ENCODE data around the gene CAVIN3. TPM values are rescaled to one million over a fixed set of nuclear protein-coding genes. Genes with fewer than 3 reads are reported as not detected.

Gene CAVIN3
- total RNA-seq, 1 donor from 2014 or later = 145 TPM

DNA sequence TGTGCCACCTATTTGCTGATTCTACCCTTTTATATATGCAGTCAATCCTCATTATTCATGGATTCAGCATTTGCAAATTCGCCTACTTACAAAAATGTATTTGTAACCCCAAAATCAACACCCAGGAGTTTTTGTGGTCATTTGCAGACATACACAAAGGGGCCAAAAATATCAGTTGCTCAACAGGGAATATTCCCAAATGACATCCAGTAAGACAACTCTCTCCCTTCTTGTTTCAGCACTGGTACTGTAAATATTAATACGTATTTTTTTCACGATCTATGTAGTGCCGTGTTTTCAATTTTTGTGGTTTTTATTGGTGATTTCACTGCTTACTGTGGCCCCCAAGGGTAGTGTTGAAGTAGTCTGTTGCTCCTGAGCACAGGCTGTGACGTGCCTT, 11.8 kb upstream of the CAVIN3 start:
- intact Hi-C loops (cut with DNase I) = no loop called here
- DNase-seq (ENCODE audit: low spot score) = no peak
- ATAC-seq = no peak

DNA sequence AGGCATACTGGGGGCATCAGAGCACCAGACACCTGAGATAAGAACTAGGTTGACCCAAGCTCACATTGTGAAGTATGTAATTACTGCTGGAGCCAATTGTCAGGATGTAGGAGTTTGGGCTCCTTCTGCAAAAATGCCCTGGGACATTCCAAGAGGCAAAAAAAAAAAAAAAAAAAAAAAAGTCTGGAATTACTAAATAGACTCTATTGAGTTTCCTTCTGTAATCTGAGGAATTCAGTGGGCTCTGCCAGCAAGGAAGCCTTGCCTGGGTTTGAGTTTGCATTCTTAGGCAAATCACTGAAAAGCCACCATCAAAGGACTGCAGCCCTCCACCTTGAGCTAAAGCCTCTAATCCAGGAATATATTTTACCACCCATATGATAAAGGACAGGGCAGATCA, 8.0 kb upstream of the CAVIN3 start:
- intact Hi-C loops (cut with DNase I) = no loop called here
- no peak for ATAC-seq
- no peak for DNase-seq (ENCODE audit: low spot score)

DNA sequence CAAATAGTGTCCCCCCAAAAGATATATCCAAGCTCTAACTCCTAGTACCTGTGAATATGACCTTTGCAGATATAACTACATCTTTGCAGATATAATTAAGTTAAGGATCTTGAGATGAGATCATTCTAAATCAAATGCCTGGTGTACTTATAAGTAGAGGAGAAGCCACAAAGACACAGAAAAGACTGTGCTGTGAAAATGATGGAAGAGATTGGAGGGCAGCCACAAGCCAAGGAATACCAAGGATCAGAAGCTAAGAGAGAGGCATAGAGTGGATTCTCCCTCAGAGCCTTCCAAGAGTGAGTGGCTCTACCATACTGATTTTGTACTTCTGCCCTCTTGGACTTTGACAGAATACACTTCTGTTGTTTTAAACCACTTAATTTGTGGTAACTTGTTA, 7.5 kb upstream of the CAVIN3 start:
- no peak for DNase-seq (ENCODE audit: low spot score)
- intact Hi-C loops (cut with DNase I) = no loop called here
- no peak for ATAC-seq

DNA sequence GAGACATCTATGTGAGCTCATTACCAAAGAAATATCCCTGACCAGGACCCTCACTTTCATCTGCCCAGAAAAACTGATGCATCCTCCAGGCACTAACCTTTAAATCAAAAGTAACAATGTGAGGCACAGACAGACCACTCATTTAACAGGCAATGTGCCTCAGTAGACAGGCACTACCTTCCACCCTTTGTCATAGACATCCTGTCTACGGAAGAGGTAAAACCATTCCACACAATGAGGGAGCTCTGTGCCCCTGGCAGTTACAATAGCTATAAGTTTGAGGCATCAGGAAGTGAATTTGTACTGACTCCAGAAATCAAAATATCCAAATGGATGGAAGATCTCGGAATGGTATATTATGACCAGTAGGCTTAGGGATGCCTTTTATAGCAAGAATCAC, 6.7 kb upstream of the CAVIN3 start:
- intact Hi-C loops (cut with DNase I) = no loop called here
- ATAC-seq (no peak), DNase-seq (ENCODE audit: low spot score) (no peak)

DNA sequence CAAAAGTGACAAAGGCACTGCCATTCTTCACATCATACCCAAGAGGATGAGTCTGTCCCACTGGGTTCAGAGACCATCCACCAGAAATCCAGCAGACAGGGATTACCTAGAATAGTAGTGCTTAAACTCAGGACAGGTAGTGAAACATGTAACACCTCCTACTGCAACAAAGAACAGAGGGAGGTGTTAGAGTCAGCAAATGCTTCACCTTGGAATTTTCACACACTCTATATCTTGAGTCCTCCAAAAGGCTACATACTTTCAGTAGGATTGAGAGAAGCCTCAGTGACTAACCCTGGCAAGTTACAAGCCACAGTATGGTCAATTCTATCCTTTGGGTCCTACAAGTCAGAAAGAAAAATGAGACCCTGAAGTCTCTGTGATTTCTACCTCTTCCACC, 6.0 kb upstream of the CAVIN3 start:
- DNase-seq (ENCODE audit: low spot score) (no peak), ATAC-seq (no peak)
- intact Hi-C loops (cut with DNase I) = no loop called here

DNA sequence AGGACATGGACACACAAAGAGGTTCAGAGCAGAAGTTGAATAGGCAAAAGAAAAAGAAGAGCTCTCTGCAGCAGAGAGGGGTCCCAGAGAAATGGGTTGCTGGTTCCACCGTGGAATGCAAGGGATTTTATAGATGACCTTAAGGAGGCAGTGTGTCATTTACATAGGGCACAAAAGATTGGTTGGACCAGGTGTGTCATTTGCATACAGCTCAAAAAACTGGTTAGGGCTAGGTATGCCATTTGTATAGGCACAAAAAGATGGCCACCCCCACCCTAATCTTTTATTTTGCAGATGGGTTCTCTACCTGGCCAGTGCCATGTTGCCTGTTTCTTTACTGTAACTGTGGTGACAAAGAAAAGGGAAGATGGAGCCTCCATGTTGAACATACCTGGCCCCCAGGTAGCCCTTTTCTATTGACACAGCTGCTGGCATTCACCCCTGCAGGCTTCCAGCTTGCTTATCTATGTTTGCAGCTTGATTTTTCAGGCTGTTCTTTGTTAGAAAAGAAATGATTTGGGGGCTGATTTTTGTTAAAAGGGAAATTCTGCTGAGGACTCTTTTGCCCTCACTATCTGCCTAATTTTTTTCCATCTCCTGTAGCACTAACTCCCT, 3.1 kb upstream of the CAVIN3 start:
- no peak for ATAC-seq
- intact Hi-C loops (cut with DNase I) = no loop called here
- no peak for DNase-seq (ENCODE audit: low spot score)

DNA sequence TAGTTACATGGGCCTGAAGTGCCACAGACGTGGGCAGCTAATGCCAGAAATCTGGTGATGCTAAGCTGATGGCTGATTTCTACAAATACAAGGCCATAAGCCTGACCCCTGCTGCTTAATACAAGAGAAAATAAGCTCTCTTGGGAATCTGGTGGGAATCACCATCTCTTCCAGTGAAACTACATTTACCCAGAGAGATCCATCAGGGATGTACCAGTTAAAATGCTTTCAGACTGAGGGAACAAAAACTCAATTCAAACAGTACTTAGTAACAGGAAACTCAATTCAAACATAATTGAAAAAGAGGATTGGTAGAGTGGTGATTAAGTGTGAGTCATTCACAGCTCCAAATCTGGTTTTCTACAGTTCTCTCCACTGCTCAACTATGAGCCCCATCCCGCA, 1.7 kb upstream of the CAVIN3 start:
- ATAC-seq = no peak
- no peak for DNase-seq (ENCODE audit: low spot score)
- intact Hi-C loops (cut with DNase I) = no loop called here

DNA sequence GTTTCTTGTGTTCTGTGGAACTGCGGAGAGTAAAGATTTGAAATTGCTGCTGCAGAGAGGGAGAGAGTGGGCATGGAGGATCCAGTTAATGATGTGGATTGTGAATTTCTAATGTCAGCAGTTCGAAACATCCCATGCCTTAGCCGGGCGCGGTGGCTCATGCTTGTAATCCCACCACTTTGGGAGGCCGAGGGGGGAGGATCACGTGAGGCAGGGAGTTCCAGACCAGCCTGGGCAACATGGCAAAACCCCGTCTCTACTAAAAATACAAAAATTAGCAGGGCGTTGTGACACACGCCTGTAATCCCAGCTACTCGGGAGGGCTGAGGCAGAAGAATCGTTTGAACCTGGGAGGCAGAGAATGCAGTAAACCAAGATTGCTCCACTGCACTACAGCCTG, 1.1 kb upstream of the CAVIN3 start:
- peak; percentile 69 for DNase-seq (ENCODE audit: low spot score)
- intact Hi-C loops (cut with DNase I) = no loop called here
- no peak for ATAC-seq

DNA sequence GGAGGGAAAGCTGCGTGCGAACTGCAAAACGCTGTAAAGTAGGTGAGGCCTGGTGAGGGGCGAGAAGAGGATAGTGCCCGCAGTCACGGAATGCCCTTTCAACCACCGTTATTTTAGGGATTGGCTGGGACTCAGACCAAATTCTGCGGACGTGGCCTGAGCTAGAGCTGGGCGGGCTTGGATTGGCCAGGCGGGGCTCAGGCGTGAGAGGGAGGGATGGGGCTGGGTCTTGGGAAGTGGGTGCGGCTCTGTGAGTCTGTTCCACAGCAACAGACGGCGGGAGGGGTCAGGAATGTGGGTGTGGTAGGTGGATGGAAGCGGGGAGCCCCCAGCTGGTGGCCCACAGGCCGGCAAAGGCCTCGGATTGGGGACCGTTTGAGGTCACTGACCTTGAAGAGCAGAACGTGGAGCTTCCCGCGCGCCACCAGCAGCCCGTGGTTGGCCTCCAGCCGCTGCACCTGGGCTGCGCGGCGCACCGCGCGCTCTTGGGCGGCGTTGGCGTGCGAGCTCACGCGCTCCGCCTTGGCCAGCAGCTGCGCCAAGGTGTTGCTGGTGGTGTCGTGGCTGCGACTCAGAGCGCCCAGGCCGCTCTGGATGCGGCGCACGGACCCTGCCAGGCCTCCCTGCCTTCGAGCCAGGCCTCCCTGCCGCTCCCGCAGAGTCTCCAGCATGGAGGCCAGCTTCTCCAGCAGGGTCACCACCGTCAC, 444 bp downstream of the CAVIN3 start:
- peak; percentile 95 for DNase-seq (ENCODE audit: low spot score)
- intact Hi-C loops (cut with DNase I) = loop anchor here (5.0 kb wide), 1 partner anchor 32 kb away; no protein-coding TSS in a partner anchor
- ATAC-seq = peak; percentile 94

DNA sequence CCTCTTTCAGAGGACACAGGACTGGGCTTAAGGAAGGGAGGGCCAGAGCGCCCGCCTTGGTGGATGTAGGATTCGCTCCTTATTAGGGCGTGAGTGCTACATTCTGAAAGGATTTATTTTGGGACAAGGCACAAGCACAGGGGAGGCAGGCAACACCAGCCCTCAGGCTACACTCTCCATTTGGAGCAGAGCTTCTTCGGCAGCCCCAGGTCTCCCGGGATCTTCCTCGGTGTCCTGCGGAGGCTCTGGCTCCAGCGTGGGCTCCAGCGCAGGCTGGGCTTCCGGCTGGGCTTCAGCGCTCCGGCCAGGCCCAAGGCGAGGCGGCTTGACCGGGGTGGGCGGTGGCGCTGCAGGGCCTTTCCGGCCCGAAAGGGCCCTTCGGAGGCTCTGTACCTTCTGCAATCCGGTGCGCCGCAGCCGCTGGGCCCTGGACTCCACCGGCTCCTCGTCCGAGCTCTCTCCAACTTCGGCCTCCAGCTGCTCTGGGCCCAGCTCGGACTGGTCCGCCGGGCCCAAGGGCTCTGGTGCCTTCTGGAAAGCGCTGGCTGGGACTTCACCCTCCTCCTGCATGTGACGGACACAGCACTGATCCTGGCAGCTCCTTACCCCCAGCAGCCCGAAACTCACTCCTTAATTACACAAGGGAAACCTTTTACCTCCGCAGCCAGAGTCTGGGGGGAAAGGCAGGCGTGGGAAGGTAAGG, 1.1 kb downstream of the CAVIN3 start:
- intact Hi-C loops (cut with DNase I) = loop anchor here (5.0 kb wide), 1 partner anchor 33 kb away; no protein-coding TSS in a partner anchor
- ATAC-seq (peak; percentile 57), DNase-seq (ENCODE audit: low spot score) (peak; percentile 74)

DNA sequence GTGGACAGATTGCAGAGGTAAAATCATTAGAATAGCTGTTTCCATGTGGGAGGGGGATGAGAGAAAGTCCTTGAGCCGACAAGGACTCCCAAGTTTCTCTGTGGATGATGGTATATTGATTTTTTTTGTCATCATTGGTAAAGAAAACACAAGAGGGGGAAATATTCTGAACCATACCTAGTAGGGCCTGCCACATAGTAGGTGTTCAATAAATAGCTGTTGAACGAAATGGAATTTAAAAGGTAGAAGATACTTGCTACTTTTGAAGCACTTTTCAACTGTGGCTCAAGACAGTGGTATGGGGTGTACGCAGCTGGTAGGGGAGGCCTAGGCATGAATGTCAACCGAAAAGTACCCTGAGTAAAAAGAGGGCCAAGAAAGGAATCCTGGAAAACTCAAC, 2.1 kb downstream of the CAVIN3 start:
- intact Hi-C loops (cut with DNase I) = loop anchor here (5.0 kb wide), 1 partner anchor 34 kb away; no protein-coding TSS in a partner anchor
- no peak for ATAC-seq
- no peak for DNase-seq (ENCODE audit: low spot score)

DNA sequence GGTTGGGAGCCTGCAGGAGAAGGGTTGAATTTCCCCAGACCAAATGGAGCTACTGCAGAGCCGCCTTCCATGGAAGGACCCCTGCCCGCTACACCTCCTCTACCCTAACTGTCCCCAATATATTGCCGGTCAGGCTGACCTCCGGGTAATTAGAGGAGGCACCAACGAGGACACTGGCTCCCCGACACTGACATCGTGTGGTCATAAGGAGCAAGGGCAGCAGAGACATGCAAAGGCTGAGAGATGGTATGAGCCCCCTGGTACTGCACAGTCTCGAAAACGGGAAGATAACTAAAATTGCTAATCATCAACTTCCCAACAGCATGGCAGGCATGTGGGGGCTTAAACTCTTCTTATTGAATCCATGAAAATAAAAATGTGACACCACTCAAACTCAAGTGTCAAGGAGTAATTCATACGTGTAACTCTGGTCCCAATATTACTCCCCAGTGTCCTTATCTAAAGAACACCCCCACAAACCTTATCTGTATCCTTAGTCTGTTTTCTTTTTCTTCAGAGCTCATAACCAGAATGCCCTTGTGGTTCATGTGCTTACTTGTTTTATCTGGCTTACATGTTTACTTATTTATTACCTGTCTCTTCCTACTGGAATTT, 4.4 kb downstream of the CAVIN3 start:
- peak; percentile 75 for DNase-seq (ENCODE audit: low spot score)
- intact Hi-C loops (cut with DNase I) = loop anchor here (5.0 kb wide), 1 partner anchor 36 kb away; no protein-coding TSS in a partner anchor
- peak; percentile 39 for ATAC-seq

DNA sequence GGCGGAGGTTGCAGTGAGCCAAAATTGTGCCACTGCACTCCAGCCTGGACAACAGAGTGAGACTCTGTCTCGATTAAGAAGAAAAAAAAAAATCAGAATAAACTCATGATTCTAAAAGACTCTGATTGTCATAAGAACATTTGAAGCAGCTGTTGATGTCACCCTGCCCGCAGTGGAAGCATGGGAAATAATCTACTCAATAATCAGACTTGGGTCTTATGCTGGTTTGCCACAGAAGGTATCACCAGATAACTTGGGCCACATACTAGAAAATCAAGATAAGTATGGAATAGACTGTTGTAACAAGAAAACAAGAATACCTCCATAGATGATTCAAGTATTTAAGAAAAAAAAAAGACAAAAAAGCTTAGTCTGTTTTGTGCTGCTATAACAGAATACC, 8.2 kb downstream of the CAVIN3 start:
- intact Hi-C loops (cut with DNase I) = no loop called here
- no peak for DNase-seq (ENCODE audit: low spot score)
- ATAC-seq = no peak

DNA sequence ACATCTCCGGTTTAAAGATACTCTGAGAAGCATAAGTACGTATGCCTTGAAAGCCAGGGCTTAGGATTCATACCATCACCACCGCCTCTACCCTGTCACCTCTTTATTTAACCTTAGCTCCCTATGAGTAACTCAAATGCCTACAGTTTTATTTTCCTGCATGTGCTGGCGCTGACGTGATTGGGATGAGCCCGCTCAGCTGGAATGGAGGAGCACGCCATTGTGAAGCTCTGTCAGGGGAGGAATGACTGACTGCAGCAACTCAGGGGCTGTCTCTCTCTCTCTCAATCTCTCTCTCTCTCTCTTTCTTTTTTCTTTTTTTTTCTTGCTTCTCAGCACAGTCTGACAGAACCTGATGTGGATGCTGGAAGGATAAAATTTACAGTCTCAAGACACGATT, 12.4 kb downstream of the CAVIN3 start:
- no peak for ATAC-seq
- no peak for DNase-seq (ENCODE audit: low spot score)
- intact Hi-C loops (cut with DNase I) = no loop called here

DNA sequence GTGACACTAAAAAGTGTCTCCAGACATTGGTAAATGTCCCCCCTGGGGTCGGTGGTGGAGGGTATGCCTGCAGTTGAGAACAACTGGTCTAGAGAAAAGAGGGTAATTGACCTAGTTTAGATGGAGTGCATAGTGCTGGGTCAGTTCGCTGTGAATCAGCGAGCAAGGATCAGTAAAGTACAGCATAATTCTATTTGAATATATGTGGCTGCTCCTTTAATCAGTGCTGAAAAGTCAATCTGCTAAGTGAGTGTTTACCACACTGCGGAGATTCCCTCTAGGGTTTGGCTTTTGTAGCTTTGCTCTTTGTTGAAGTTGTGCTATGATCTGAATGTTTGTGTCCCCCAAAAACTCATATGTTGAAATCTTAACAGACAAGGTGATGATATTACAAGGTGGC, 15.0 kb downstream of the CAVIN3 start:
- ATAC-seq = no peak
- intact Hi-C loops (cut with DNase I) = no loop called here
- DNase-seq (ENCODE audit: low spot score) = no peak

DNA sequence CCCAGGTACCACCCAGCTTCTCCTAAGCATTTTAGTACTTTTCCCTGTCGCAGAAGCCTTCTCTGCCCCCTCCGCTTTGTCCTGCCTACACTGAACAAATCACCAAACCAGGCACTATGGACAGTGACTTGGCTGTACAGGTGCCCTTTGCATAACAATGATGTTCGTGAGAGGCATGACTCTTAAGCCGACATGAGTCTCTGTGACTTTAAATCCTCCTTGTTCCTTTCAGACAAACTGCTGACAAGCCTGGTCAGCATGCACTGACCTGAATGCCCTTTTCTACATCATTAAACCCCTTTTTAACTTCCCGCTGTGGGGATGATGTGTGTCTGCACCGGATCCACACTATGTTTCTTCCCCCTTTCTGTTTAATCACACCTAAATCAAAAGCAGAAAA, 16.6 kb downstream of the CAVIN3 start:
- intact Hi-C loops (cut with DNase I) = no loop called here
- no peak for DNase-seq (ENCODE audit: low spot score)
- no peak for ATAC-seq

DNA sequence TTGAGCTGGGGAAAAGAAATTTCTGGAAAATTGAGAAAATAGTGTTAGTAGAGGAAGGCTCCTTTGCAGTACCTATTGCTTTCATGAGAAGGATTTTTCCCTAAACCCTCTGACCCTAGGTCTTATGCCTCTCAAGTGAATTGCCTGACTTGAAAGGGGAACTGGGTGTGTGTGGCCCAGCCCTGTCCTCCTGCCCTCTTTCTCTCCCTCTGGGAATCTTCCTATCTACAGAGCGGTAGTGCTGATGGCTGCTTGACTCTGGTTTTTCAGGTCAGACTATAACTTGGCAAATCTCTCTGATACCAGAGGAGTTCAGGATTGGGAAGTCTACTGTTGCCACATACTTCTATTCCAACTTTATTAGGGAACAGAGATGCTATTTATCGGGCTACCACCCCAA, 19.2 kb downstream of the CAVIN3 start:
- intact Hi-C loops (cut with DNase I) = no loop called here
- ATAC-seq (peak; percentile 77), DNase-seq (ENCODE audit: low spot score) (no peak)

DNA sequence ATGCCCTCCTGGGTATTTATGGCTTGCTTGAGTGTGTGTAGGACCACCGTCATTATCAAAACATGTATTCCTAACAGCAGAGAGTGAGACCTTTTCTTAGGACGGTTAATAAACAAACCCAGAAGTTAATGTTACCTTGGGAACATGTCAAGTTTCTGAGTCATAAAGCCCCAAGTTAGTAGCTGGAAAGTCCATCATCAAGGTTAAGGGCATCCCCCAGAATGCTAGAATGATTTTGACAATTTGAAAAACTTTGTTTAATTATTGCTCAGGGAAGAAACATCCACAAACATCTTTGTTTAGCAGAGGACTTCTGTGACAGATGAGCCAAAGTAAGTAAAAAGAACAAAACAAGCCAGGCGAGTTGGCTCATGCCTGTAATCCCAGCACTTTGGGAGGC, 20.0 kb downstream of the CAVIN3 start:
- intact Hi-C loops (cut with DNase I) = no loop called here
- ATAC-seq = no peak

DNA sequence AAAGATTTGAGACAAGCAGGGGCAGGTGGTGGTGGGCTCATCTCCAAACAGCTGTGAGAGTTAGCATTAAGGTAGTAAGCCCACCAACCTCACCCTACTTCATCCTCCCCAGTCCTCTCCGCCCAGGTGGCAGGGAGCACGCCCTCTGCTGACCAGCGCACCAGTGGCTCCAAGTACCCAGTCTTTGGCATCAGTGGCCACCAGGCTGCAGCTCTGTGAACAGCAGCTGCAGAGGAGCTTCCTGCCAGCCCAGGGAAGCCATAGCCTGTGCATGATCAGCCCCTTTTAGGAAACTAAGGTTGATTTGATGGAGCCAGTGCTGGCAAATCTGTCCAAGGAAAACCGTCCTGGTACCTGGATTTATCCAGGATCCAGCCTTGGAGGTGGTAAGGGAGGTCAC, 21.7 kb downstream of the CAVIN3 start:
- intact Hi-C loops (cut with DNase I) = no loop called here
- DNase-seq (ENCODE audit: low spot score) (no peak), ATAC-seq (no peak)

More for the DNA sequence above, 20.0 kb downstream of the CAVIN3 start:
- DNase-seq (ENCODE audit: low spot score) = no peak

DNA sequence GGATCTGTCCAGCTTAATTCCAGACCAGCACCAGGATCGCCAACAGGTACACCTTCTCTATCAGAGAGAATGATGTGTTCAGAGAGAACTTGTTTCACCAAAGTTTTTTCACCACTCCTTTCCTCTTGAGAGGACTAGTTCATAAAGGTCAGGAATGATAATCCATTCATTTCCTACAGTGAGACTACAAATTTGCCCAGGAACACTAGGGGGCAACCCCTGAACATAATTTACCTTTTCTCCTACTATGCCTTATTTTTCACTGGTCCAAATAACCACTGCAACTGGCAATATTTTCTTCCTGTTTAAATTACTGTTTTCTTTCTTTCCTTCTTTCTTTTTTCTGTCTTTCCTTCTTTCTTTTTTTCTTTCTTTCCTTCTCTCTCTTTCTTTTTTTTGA, 22.5 kb downstream of the CAVIN3 start:
- intact Hi-C loops (cut with DNase I) = no loop called here
- ATAC-seq = no peak

More for the DNA sequence above, 22.5 kb downstream of the CAVIN3 start:
- DNase-seq (ENCODE audit: low spot score) = no peak

Data from sciatic nerve (tissue), 2 donors.